K562 (cell line): ENCODE measurements around the gene SREBF1. TPM values are rescaled to one million over a fixed set of nuclear protein-coding genes. Genes with fewer than 3 reads are reported as not detected.

Experiments used
- ARID1B ChIP-seq: fragments of 450-650 bp; IDR thresholded peaks from 2 replicates; pipeline ENCODE4 v1.6.1; 2016; ENCODE audit warnings: antibody characterized with exemption, mild to moderate bottlenecking, inconsistent platforms
- BHLHE40 ChIP-seq: IDR thresholded peaks from 2 replicates; pipeline ENCODE4 v1.6.1; 2011; ENCODE audit warnings: low read length, improper control_type of control experiment
- DNMT1 ChIP-seq: fragments of 450-650 bp; IDR thresholded peaks from 2 replicates; pipeline ENCODE4 v1.6.1; 2016; ENCODE audit warnings: antibody characterized with exemption, mild to moderate bottlenecking
- ELF4 ChIP-seq: fragments of 450-650 bp; formaldehyde crosslinking; IDR thresholded peaks from 2 replicates; pipeline ENCODE4 v1.4.0; 2022; ENCODE audit warnings: missing genetic modification characterization
- EP300 ChIP-seq: IDR thresholded peaks from 2 replicates; pipeline ENCODE4 v1.6.1; 2012; ENCODE audit warnings: low read length, improper control_type of control experiment
- HBP1 ChIP-seq: fragments of 450-650 bp; formaldehyde crosslinking; IDR thresholded peaks from 2 replicates; pipeline ENCODE4 v1.4.0; 2022; ENCODE audit warnings: missing genetic modification characterization
- KAT2B ChIP-seq: IDR thresholded peaks from one replicate; pipeline ENCODE4 v1.6.1; 2012; ENCODE audit warnings: low read depth, mild to moderate bottlenecking, control low read depth, inconsistent platforms, low read length, moderate library complexity
- NFYB ChIP-seq: IDR thresholded peaks from 2 replicates; pipeline ENCODE4 v1.6.1; 2011; ENCODE audit warnings: mild to moderate bottlenecking, moderate library complexity; ENCODE audit not compliant: insufficient read length; ENCODE audit errors: extremely low read depth
- PBX2 ChIP-seq, 2 experiments: IDR thresholded peaks in 1 of 2; conservative IDR thresholded peaks in 1 of 2; 2 replicates each; pipeline ENCODE4 v1.6.1; 2016; ENCODE audit warnings: low read depth in 2 of 2, mild to moderate bottlenecking in 1 of 2, missing compliant biosample characterization in 1 of 2, missing genetic modification characterization in 1 of 2, moderate library complexity in 1 of 2
- PHF20 ChIP-seq: fragments of 450-650 bp; IDR thresholded peaks from 2 replicates; pipeline ENCODE4 v1.6.1; 2018; ENCODE audit not compliant: partially characterized antibody
- RAD21 ChIP-seq, 2 experiments: fragments of 250-450 bp in 1 of 2; fragments of 450-650 bp in 1 of 2; sonication (Bioruptor Pico) in 1 of 2; formaldehyde crosslinking in 1 of 2; IDR thresholded peaks in 1 of 2; conservative IDR thresholded peaks in 1 of 2; 2 replicates each; pipeline versions ENCODE4 v1.4.0 to v1.8.0; 2020 to 2022; ENCODE audit warnings: mild to moderate bottlenecking in 2 of 2, moderate library complexity in 1 of 2
- RFX5 ChIP-seq: IDR thresholded peaks from 2 replicates; pipeline ENCODE4 v1.6.1; 2011; ENCODE audit warnings: low read depth, mild to moderate bottlenecking, improper control_type of control experiment, low read length
- SMARCC2 ChIP-seq: fragments of 450-650 bp; IDR thresholded peaks from 2 replicates; pipeline ENCODE4 v1.6.1; 2017; ENCODE audit warnings: antibody characterized with exemption, moderate library complexity, mild to moderate bottlenecking, low read depth
- SPI1 ChIP-seq: IDR thresholded peaks from 2 replicates; pipeline ENCODE4 v1.6.1; 2011; ENCODE audit warnings: low read depth, low read length, control low read depth, borderline replicate concordance
- STAT5B ChIP-seq: fragments of 250-450 bp; sonication (Bioruptor Pico); IDR thresholded peaks from 2 replicates; pipeline ENCODE4 v1.8.0; 2021; ENCODE audit warnings: mild to moderate bottlenecking, inconsistent platforms
- TOE1 ChIP-seq, 2 experiments: fragments of 450-650 bp in 1 of 2; sonication (generic) in 1 of 2; formaldehyde crosslinking in 1 of 2; IDR thresholded peaks; 2 replicates each; pipeline versions ENCODE4 v1.7.1 to v1.8.0; 2016 to 2022; ENCODE audit warnings: borderline replicate concordance in 2 of 2, mild to moderate bottlenecking in 2 of 2, antibody characterized with exemption in 1 of 2, inconsistent platforms in 1 of 2, low read depth in 1 of 2, missing genetic modification reagents in 1 of 2, moderate library complexity in 1 of 2
- VEZF1 ChIP-seq: fragments of 200-800 bp; sonication (Bioruptor generic); IDR thresholded peaks from 2 replicates; pipeline ENCODE4 v1.6.1; 2017; ENCODE audit warnings: missing genetic modification characterization, missing compliant biosample characterization
- ZBTB2 ChIP-seq: fragments of 450-650 bp; IDR thresholded peaks from 2 replicates; pipeline ENCODE4 v1.6.1; 2016; ENCODE audit warnings: antibody characterized with exemption
- ZZZ3 ChIP-seq: fragments of 450-650 bp; IDR thresholded peaks from 2 replicates; pipeline ENCODE4 v1.6.1; 2016; ENCODE audit warnings: antibody characterized with exemption, mild to moderate bottlenecking, moderate library complexity
- polyA plus RNA-seq, 8 experiments: library from polyadenylated mRNA; depleted of rRNA in 4 of 8; stranded (reverse) in 5 of 8; unstranded in 3 of 8; fragments of >200 nt; fragmentation: Nextera tagmentation in 2 of 8; fragmentation: Illumina TruSeq in 1 of 8; extraction: Ambion mirVana in 2 of 8; extraction: Trizol in 1 of 8; gene quantifications; 2 replicates each; pipeline versions ENCODE4 v1.2.1 to v1.2.3, GENCODE V29; 2011 to 2014; ENCODE audit warnings: inconsistent platforms in 1 of 8, missing spikeins in 1 of 8
- total RNA-seq, 7 experiments: library from RNA; depleted of rRNA in 6 of 7; stranded (reverse); fragments of >200 nt in 6 of 7; fragmentation: Illumina TruSeq in 2 of 7; extraction: Trizol in 2 of 7; gene quantifications; 2 replicates each; pipeline versions ENCODE4 v1.2.1 to v1.2.3, GENCODE V29; 2011 to 2021; ENCODE audit warnings: low replicate concordance in 1 of 7

Gene SREBF1
- total and polyA plus RNA-seq, 9 of the 15 experiments (the other 6 are each of a cell fraction or from before 2014, with no cell fraction given), result 1.6 to 169 (median 69.4) TPM

- TF ChIP-seq RAD21 (CRISPR knock-in tag; conservative IDR thresholded peaks at IDR 0.05 in 1 of 2, IDR thresholded peaks at IDR 0.05 in 1 of 2), result peak in 1 of 2 experiments; percentile 2; a peak in 1 of 4 replicates
- no peak for TF ChIP-seq STAT5B
- TF ChIP-seq NFYB, result peak; percentile 39
- TF ChIP-seq EP300, result peak; percentile 45
- 0 out of 2 replicates have a peak, but pooled peaks have one; percentile 31 for TF ChIP-seq HBP1 (CRISPR knock-in tag)
- TF ChIP-seq ZZZ3, result no peak
- TF ChIP-seq KAT2B, result no peak
- TF ChIP-seq PHF20, result no peak
- TF ChIP-seq ARID1B, result no peak; the same call in 1 of the 2 replicates
- TF ChIP-seq PBX2 (CRISPR knock-in tag; IDR thresholded peaks at IDR 0.05; ENCODE audit: low read depth), result no peak
- TF ChIP-seq PBX2 (tag; conservative IDR thresholded peaks at IDR 0.05; ENCODE audit: low read depth), result no peak
- TF ChIP-seq DNMT1, result no peak
- peak; percentile 90 for TF ChIP-seq VEZF1
- no peak for TF ChIP-seq RFX5
- no peak; the same call in 1 of the 2 replicates for TF ChIP-seq TOE1 (IDR thresholded peaks at IDR 0.05; ENCODE audit: borderline replicate concordance)
- TF ChIP-seq TOE1 (CRISPR knock-in tag; IDR thresholded peaks at IDR 0.05; ENCODE audit: borderline replicate concordance, low read depth), result no peak
- TF ChIP-seq SPI1, result no peak
- 0 out of 2 replicates have a peak, but pooled peaks have one; percentile 7 for TF ChIP-seq ELF4 (CRISPR knock-in tag)
- TF ChIP-seq SMARCC2, result no peak
- no peak for TF ChIP-seq ZBTB2
- TF ChIP-seq BHLHE40, result peak; percentile 85
Measured at GRCh38 chr17:17839791-17840707, 3.3 kb upstream of the SREBF1 start (continued).
